ENCODE data around the gene SYNPO2. TPM values are rescaled to one million over a fixed set of nuclear protein-coding genes. Genes with fewer than 3 reads are reported as not detected.
A peak's percentile ranks its signal among the peaks of the same experiment; 100 is the strongest.

Gene SYNPO2, protein sequence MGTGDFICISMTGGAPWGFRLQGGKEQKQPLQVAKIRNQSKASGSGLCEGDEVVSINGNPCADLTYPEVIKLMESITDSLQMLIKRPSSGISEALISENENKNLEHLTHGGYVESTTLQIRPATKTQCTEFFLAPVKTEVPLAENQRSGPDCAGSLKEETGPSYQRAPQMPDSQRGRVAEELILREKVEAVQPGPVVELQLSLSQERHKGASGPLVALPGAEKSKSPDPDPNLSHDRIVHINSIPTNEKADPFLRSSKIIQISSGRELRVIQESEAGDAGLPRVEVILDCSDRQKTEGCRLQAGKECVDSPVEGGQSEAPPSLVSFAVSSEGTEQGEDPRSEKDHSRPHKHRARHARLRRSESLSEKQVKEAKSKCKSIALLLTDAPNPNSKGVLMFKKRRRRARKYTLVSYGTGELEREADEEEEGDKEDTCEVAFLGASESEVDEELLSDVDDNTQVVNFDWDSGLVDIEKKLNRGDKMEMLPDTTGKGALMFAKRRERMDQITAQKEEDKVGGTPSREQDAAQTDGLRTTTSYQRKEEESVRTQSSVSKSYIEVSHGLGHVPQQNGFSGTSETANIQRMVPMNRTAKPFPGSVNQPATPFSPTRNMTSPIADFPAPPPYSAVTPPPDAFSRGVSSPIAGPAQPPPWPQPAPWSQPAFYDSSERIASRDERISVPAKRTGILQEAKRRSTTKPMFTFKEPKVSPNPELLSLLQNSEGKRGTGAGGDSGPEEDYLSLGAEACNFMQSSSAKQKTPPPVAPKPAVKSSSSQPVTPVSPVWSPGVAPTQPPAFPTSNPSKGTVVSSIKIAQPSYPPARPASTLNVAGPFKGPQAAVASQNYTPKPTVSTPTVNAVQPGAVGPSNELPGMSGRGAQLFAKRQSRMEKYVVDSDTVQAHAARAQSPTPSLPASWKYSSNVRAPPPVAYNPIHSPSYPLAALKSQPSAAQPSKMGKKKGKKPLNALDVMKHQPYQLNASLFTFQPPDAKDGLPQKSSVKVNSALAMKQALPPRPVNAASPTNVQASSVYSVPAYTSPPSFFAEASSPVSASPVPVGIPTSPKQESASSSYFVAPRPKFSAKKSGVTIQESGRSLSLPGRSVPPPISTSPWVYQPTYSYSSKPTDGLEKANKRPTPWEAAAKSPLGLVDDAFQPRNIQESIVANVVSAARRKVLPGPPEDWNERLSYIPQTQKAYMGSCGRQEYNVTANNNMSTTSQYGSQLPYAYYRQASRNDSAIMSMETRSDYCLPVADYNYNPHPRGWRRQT
- total RNA-seq (1,000 to 10,000 TPM in 1 of 2 donors, 100 to 1,000 TPM in 1; 393 to 1,531 TPM), polyA plus RNA-seq (100 to 1,000 TPM in 1 of 2 donors, 10 to 100 TPM in 1; 85.9 to 154 TPM)
- long read RNA-seq, donor 1, full-length matches to known transcripts: 24 of 675 reads
- long read RNA-seq, donor 1, partial matches to known transcripts: 47 of 675 reads
- long read RNA-seq, donor 1, other reads (novel, unspliced or antisense): 604 of 675 reads
- long read RNA-seq, donor 2, full-length matches to known transcripts: 26 of 189 reads
- long read RNA-seq, donor 2, partial matches to known transcripts: 34 of 189 reads
- long read RNA-seq, donor 2, other reads (novel, unspliced or antisense): 129 of 189 reads

DNA sequence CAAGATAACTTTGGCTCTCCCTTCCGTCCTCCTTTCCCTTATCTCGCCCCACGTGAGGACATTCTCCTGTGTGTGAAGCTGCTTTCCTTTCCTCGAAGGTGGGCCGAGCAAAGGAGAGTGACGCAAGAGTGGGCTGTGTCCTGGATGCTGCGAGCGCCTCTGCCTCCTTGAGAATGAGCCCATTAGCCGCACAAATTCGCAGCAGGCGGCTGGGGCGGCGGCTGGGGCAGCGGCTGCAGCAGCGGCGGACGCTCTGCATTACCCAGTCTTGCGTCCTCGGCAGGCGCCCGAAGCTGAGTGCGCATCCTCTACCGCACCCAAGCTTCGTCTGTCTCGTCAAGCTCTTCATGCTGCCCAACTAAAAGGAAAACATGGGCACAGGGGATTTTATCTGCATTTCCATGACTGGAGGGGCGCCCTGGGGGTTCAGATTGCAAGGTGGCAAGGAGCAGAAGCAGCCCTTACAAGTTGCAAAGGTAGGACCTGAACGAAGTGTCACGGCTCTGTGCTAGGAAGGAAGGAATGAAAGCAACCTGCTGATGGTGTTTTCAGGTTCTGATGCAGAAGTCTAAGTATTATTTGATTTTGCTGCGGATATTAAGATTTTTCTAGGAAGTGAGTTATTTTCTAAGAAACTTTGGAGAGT lies at the start of gene SYNPO2:
Gene SYNPO2, plus strand, starts transcription at position 189 of the 646 bp plus-strand sequence. Its CDS starts 183 bp downstream, at position 372.
- peak; percentile 95 for ATAC-seq (ENCODE audit: low FRiP score)
- intact Hi-C loops (cut with DNase I): loop anchor here (2.0 to 10.0 kb wide), 5 partner anchors 51 to 146 kb away; partner anchors contain the start of gene SEC24D (in 2 of the 2)
- H3K9me3 ChIP-seq (ENCODE audit: control insufficient read depth, low read length): no peaks in the 10 kb centered on the region
- no peaks in the 10 kb centered on the region for H3K36me3 ChIP-seq (ENCODE audit: control insufficient read depth in 1 of 2, insufficient read depth in 2 of 2, low read length in 1 of 2)
- peak within 1 kb of the TSS; percentile 69 to 99 for H3K4me3 ChIP-seq (ENCODE audit: low read length in 2 of 2)
- peak within 1 kb of the TSS; percentile 8 to 93 for H3K27ac ChIP-seq (ENCODE audit: low read depth in 1 of 2, low read length in 2 of 2)
- DNase-seq: peak; percentile 90 to 93
- no peaks in the 10 kb centered on the region for H3K27me3 ChIP-seq (ENCODE audit: control insufficient read depth in 1 of 2, insufficient read depth in 2 of 2, low read length in 1 of 2)
- H3K4me1 ChIP-seq (ENCODE audit: control insufficient read depth in 1 of 2, insufficient read depth in 2 of 2, low read length in 2 of 2): peaks cover 0 to 2% of the 10 kb centered on the region in 2 donors
- 0 to 1% methylated on average over 29 of the region's 29 CpGs for whole genome bisulfite sequencing, 2 donors

DNA sequence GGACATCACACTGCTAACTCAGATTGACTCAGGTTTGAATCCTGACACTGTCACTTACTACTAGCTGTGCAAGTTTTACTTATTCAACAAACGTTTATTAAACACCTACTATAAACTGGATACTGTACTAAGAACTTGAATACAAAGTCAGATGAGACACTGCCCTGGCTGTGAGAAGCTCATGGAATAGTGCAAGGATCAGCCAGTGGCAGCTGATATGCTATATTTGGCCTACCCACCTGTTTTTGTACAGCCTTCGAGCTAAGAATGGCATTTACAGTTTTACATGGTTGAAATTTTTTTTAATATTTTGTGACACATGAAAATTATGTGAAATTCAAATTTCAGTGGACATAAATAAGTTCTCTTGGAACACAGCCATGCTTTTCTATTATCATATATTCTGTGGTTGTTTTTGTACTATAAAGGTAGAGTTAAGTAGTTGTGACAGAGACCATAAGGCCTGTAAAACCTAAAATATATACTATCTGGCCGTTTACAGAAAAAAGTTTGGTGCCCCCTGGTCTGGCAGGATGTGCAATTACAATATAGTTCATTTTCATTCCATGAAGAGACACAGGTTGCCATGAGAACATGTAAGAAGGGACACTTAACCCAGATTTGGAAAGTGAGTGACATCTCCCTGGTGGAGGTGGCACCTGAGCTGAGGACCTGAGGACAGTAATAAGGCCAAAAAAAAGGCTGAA lies 49.3 kb upstream of the SYNPO2 start:
- intact Hi-C loops (cut with DNase I): loop anchor here (5.0 kb wide), 1 partner anchor 48 kb away; the partner anchor contains the start of gene SYNPO2 (in 2 of the 2)
- no peaks in the 10 kb centered on the region for H3K36me3 ChIP-seq (ENCODE audit: control insufficient read depth in 1 of 2, insufficient read depth in 2 of 2, low read length in 1 of 2)
- 82 to 84% methylated on average over 3 of the region's 3 CpGs for WGBS, 2 donors
- H3K4me3 ChIP-seq (ENCODE audit: low read length in 2 of 2): no peak overlapping the region
- H3K27me3 ChIP-seq (ENCODE audit: control insufficient read depth in 1 of 2, insufficient read depth in 2 of 2, low read length in 1 of 2): no peaks in the 10 kb centered on the region
- H3K4me1 ChIP-seq (ENCODE audit: control insufficient read depth in 1 of 2, insufficient read depth in 2 of 2, low read length in 2 of 2): no peaks in the 10 kb centered on the region
- no peak for DNase-seq
- no peak overlapping the region for H3K27ac ChIP-seq (ENCODE audit: low read depth in 1 of 2, low read length in 2 of 2)
- no peaks in the 10 kb centered on the region for H3K9me3 ChIP-seq (ENCODE audit: control insufficient read depth, low read length)
- no peak for ATAC-seq (ENCODE audit: low FRiP score)

GRCh38 chr4:118842055-118842454 lies 46.6 kb upstream of the SYNPO2 start:
- no peak for DNase-seq

DNA sequence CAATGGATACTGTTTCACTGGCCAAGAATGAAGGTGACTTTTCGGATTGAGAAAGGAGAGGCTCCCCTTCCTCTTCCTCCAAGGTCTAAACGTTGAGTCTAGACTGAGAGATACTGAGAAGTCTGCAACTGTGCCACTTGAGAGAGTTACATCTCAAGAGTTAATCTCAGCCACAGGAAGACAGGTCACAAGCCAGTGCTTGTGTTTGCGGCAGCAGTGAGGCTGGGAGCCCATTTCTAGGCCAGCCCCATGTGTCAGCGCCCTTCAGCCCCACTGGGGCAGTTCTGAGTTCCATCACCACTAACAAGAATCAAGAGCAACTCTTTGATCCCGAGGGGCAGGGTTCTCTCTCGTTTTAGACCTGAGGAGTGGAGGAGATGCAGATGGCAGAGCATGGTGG lies 45.4 kb upstream of the SYNPO2 start:
- WGBS, 2 donors: 81 to 83% methylated on average over 6 of the region's 6 CpGs
- Histone ChIP-seq H3K36me3 (ENCODE audit: control insufficient read depth in 1 of 2, insufficient read depth in 2 of 2, low read length in 1 of 2) (no peaks in the 10 kb centered on the region), H3K27ac (ENCODE audit: low read depth in 1 of 2, low read length in 2 of 2) (no peak overlapping the region), H3K9me3 (ENCODE audit: control insufficient read depth, low read length) (no peaks in the 10 kb centered on the region), H3K4me1 (ENCODE audit: control insufficient read depth in 1 of 2, insufficient read depth in 2 of 2, low read length in 2 of 2) (no peaks in the 10 kb centered on the region), H3K27me3 (ENCODE audit: control insufficient read depth in 1 of 2, insufficient read depth in 2 of 2, low read length in 1 of 2) (no peaks in the 10 kb centered on the region), H3K4me3 (ENCODE audit: low read length in 2 of 2) (no peak overlapping the region)
- DNase-seq (no peak), ATAC-seq (ENCODE audit: low FRiP score) (no peak)
- intact Hi-C loops (cut with DNase I): no loop called here

More at GRCh38 chr4:118842055-118842454, 46.6 kb upstream of the SYNPO2 start:
- Histone ChIP-seq H3K9me3 (ENCODE audit: control insufficient read depth, low read length) (no peaks in the 10 kb centered on the region), H3K27ac (ENCODE audit: low read depth in 1 of 2, low read length in 2 of 2) (no peak overlapping the region), H3K4me3 (ENCODE audit: low read length in 2 of 2) (no peak overlapping the region), H3K4me1 (ENCODE audit: control insufficient read depth in 1 of 2, insufficient read depth in 2 of 2, low read length in 2 of 2) (no peaks in the 10 kb centered on the region), H3K27me3 (ENCODE audit: control insufficient read depth in 1 of 2, insufficient read depth in 2 of 2, low read length in 1 of 2) (no peaks in the 10 kb centered on the region), H3K36me3 (ENCODE audit: control insufficient read depth in 1 of 2, insufficient read depth in 2 of 2, low read length in 1 of 2) (no peaks in the 10 kb centered on the region)
- ATAC-seq (ENCODE audit: low FRiP score): no peak
- intact Hi-C loops (cut with DNase I): no loop called here
- WGBS, 2 donors: 27 to 69% methylated on average over 3 of the region's 3 CpGs

DNA sequence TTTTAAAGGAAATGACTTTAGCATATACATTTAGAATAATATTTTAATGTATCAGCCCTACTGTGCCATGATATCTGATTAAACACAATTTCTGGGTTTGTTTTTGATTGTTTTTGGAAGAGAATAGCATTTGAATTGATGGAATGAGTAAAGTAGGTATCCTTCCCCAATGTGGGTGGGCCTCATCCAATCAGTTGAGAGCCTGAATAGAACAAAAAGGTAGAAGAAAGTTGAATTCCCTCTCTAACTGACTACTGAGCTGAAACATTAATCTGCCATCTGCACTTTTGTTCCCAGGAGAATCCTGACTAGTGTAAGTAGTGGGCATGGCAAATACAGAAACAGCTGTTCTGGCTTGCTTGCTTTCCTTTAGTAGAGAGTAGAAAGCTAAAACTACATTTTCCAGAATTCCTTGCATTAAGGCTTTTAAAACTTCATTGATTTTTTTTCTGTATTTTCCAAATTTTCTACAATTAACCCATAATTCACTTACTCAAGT lies 43.1 kb upstream of the SYNPO2 start:
- DNase-seq: no peak
- Histone ChIP-seq H3K4me1 (ENCODE audit: control insufficient read depth in 1 of 2, insufficient read depth in 2 of 2, low read length in 2 of 2) (peaks cover 0 to 2% of the 10 kb centered on the region in 2 donors), H3K27ac (ENCODE audit: low read depth in 1 of 2, low read length in 2 of 2) (no peak overlapping the region), H3K36me3 (ENCODE audit: control insufficient read depth in 1 of 2, insufficient read depth in 2 of 2, low read length in 1 of 2) (no peaks in the 10 kb centered on the region), H3K4me3 (ENCODE audit: low read length in 2 of 2) (no peak overlapping the region), H3K27me3 (ENCODE audit: control insufficient read depth in 1 of 2, insufficient read depth in 2 of 2, low read length in 1 of 2) (no peaks in the 10 kb centered on the region), H3K9me3 (ENCODE audit: control insufficient read depth, low read length) (no peaks in the 10 kb centered on the region)
- ATAC-seq (ENCODE audit: low FRiP score): no peak
- intact Hi-C loops (cut with DNase I): no loop called here

- no peaks in the 10 kb centered on the region for H3K9me3 ChIP-seq (ENCODE audit: control insufficient read depth, low read length)
These were observed 41.7 kb upstream of the SYNPO2 start for GRCh38 chr4:118846979-118847378.

DNA sequence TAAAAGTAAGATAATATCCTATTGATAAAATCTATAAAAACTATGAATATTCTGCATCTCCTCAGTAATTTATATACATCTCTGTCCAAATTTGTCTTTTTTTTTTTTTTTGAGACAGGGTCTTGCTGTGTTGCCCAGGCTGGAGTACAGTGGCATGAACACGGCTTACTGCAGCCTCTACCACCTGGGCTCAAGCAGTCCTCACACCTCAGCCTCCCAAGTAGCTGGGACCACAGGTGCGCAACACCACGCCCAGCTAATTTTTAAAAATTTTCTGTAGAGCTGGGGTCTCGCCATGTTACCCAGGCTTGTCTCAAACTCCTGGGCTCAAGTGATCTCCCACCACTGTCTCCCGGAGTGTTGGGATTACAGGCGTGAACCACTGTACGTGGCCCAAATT lies 40.4 kb upstream of the SYNPO2 start:
- H3K9me3 ChIP-seq (ENCODE audit: control insufficient read depth, low read length): no peaks in the 10 kb centered on the region
- H3K27ac ChIP-seq (ENCODE audit: low read depth in 1 of 2, low read length in 2 of 2): no peak overlapping the region
- no peak for ATAC-seq (ENCODE audit: low FRiP score)
- H3K27me3 ChIP-seq (ENCODE audit: control insufficient read depth in 1 of 2, insufficient read depth in 2 of 2, low read length in 1 of 2): no peaks in the 10 kb centered on the region
- intact Hi-C loops (cut with DNase I): no loop called here
- DNase-seq: no peak
- no peak overlapping the region for H3K4me3 ChIP-seq (ENCODE audit: low read length in 2 of 2)
- peaks cover 0 to 2% of the 10 kb centered on the region in 2 donors for H3K4me1 ChIP-seq (ENCODE audit: control insufficient read depth in 1 of 2, insufficient read depth in 2 of 2, low read length in 2 of 2)
- WGBS, 2 donors: 91 to 98% methylated on average over 7 of the region's 7 CpGs
- H3K36me3 ChIP-seq (ENCODE audit: control insufficient read depth in 1 of 2, insufficient read depth in 2 of 2, low read length in 1 of 2): no peaks in the 10 kb centered on the region

More at GRCh38 chr4:118846979-118847378, 41.7 kb upstream of the SYNPO2 start:
- H3K36me3 ChIP-seq (ENCODE audit: control insufficient read depth in 1 of 2, insufficient read depth in 2 of 2, low read length in 1 of 2): no peaks in the 10 kb centered on the region
- H3K27ac ChIP-seq (ENCODE audit: low read depth in 1 of 2, low read length in 2 of 2): no peak overlapping the region
- WGBS, 2 donors: 84 to 86% methylated on average over 1 of the region's 1 CpG
- DNase-seq: no peak
- no peaks in the 10 kb centered on the region for H3K27me3 ChIP-seq (ENCODE audit: control insufficient read depth in 1 of 2, insufficient read depth in 2 of 2, low read length in 1 of 2)
- peaks cover 0 to 2% of the 10 kb centered on the region in 2 donors for H3K4me1 ChIP-seq (ENCODE audit: control insufficient read depth in 1 of 2, insufficient read depth in 2 of 2, low read length in 2 of 2)
- ATAC-seq (ENCODE audit: low FRiP score): no peak
- H3K4me3 ChIP-seq (ENCODE audit: low read length in 2 of 2): no peak overlapping the region
- intact Hi-C loops (cut with DNase I): no loop called here
